ENCODE data around the gene INTU.

INTU gene

DNA sequence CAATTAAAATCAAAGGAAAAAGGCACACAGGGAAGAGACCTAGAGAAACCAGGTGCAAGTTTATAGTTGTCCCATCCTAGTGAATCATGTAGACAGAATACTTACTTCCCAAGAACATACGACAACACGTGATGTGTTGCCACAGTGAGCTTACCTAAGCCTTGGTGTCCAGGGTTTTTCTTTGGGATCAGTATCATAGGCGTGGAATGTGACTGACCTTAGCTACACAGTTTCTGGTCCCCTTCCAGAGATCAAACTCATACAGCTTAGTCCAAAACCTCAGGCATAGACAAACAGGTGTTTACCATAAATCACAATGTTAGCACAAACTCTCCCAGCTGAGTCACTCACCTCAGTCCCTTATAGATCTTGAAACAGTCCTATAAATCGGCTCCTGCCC lies 115.1 kb downstream of the INTU start:
- DNase-seq (ENCODE audit: low read depth in 2 of 2): no peak

DNA sequence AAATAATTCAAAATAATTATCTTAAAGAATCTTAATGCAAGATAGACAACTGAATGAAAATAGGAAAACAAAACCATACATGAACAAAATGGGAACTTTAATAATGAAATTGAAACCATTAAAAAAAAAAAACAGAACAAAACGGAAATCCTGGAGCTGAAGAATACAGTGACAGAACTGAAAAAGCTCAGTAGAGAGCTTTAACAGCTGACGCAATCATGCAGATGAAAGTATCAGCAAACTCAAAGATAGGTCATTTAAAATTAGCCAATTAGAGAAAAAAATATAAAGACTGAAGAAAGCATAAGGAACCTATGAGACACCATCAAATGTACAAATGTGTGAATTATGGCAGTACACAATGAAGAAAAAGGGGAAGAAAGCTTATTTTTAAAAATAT lies 116.2 kb downstream of the INTU start:
- no peak for DNase-seq (ENCODE audit: low read depth in 2 of 2)

DNA sequence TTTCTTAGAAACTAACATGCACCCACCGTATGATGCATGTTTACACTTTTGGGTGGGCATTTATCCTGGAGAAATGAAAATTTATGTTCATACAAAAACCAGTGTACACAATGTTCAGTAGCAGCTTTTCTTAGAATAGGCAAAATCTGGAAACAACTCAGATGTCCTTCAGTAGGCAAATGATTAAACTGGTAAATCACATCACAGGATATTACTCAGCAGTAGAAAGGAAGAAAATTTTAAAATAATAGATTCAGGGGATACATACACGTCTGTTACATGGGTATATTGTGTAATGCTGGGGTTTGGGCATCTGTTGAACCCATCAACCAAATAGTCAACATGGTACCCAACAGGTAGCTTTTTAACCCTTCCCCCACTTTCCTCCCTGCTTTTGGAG lies 124.1 kb downstream of the INTU start:
- no peak for DNase-seq (ENCODE audit: low read depth in 2 of 2)

DNA sequence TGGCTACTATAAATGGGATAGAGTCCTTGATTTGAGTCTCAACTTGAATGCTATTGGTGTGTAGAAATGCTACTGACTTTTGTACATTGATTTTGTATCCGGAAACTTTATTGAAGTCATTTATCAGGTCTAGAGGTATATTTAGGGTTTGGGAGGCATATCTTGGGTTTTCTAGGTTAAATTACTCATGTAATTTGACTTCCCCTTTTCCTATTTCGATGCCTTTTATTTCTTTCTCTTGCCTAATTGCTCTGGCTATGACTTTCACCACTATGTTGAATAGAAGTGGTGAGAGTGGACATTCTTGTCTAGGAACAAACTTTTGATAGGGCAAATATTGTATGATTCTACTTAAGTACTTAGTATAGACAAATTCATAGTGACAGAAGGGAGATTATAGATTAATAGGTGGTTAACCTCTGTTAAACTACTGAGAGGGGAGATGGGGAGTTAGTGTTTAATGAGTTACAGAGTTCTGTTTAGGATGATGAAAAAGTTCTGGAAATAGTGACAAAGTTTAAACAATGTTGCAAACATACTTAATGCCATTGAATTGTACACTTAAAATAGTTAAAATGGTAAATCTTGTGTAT lies 126.6 kb downstream of the INTU start:
- DNase-seq (ENCODE audit: low read depth in 2 of 2): no peak

DNA sequence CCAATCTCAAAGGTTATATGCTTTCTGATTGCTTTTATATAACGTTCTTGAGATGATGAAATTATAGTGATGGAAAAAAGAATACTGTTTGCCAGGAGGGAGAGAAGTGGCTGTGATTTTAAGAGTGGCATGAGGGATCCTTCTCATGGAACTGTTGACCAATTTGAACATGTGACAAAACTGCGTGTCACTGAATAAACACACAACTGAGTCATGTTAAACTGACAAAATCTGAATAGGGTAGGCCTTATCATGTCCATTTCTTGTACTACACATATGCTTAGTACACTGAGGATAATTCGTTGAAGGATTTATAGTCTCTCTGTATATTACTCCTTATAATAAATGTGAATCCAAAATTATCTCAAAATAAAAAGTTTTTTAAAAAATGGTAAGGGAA lies 127.1 kb downstream of the INTU start:
- DNase-seq (ENCODE audit: low read depth in 2 of 2): no peak

DNA sequence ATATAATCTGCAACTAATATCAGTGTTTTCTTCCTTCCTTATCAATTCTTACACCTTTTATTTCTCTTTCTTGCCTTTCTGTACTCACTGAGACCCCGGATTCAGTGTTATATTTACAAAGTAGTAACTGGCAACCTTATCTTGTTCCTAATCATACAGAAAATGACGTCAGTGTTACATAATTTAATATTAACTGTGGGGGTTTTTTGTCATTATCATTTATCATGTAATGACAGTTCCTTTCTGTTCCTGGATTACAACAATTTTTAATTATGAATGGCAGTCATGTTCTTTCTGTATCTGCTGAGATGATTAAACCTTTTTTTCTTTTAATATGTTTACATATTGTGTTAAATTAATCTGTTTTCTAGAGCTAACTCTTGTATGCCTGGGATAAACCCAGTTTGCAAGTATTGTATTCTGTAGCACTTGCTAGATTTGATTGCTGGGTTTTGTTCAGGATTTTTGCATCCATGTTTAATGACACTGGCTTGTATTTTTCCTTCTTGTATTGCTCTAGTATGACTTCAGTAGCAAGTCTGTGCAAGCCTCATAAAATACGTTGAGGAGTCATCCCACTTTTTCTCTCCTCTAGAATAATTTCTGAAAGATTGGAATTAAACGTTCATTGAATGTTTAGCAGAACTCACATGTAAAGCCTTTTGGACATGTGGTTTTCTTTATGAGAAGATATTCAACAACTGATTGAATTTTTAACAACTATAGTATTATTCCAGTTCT lies 138.9 kb downstream of the INTU start:
- no peak for DNase-seq (ENCODE audit: low read depth in 2 of 2)

DNA sequence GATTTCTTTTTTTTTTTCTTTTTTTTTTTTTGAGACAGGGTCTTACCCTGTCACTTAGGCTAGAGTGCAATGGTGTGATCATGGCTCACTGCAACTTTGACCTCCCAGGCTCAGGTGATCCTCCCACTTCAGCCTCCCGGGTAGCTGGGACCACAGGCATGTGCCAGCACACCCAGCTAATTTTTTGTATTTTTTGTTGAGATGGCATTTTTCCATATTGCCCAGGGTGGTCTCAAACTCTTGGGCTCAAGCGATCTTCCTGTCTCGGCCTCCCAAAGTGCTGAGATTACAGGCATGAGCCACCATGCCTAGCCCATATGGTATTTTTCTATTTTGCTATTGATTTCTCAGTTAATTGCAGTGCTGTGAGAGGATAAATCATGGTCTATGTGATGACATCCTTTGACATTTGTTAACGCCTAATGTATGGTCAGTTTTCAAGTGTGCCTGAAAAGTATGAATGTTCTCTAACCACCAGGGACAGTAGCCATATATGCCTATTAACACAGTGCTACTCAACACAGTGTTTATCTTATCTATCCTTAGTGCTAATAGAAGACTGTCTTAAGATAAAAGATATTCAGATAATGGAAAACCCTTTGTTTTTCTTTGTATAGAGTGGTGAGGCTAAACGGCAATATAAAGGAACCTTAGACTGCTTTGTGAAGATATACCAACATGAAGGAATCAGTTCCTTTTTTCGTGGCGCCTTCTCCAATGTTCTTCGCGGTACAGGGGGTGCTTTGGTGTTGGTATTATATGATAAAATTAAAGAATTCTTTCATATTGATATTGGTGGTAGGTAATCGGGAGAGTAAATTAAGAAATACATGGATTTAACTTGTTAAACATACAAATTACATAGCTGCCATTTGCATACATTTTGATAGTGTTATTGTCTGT lies 140.3 kb downstream of the INTU start:
- DNase-seq (ENCODE audit: low read depth in 2 of 2): no peak

DNA sequence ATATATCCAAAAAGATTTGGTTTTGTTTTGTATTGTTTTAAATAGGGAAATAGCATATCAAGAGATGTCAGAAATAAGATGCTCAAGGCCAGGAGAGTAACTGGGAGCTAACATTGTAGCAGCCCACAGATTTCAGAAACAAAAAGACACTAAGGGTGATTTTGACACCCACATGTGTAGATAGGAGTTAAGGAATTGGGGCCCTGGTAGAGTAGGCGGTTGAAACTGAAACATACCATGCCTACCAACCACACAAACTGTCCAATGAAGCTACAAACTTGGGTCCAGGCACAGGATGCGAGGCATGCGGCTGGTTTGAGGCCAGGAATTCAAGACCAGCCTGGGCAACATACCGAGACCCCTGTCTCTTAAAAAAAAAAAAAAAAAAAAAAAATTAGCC lies 143.1 kb downstream of the INTU start:
- DNase-seq (ENCODE audit: low read depth in 2 of 2): no peak

Data from stimulated activated CD4-positive, alpha-beta T cell treated with anti-CD3 and anti-CD28 coated beads, Interleukin-1b, Interleukin-23, amount 100 ng/mL, for 4 hours (primary cell).